ENCODE data around the gene FBN3.

FBN3 gene

DNA sequence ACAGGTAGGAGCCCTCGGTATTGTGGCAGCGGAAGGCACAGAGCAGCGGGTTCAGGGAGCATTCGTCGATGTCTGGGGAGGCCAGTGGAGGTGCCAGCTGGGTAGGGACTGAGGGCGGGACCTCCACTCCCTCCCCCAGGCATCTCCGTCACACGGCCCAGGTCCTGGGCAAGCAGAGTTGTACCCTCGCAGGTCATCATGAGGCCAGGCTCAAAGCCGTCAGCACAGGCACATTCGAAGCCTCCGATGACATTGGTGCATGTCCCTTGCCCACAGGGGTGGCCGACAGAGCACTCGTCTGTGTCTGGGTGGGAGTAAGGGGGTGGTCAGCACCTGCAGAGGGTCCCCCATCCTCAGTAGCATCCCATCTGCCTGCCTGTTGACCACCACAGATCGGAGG lies 61.5 kb downstream of the FBN3 start:
- DNase-seq: no peak

DNA sequence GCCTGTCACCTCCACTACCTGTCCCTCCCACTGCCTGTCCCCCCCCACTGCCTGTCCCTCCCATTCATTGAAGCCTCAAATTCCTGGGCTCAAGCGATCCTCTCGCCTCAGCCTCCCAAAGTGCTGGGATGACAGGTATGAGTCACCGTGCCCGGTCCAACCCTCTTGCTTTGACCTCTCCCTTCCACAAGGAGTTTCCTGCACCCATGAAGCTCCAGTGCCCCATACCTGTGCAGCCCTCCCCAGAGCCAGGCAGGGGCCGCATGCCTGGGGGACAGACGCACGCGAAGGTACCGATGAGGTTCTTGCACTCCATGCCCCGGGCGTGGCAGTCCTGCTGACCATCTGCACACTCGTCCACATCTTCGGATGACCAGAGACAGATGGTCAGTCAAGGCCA lies 62.5 kb downstream of the FBN3 start:
- no peak for DNase-seq

DNA sequence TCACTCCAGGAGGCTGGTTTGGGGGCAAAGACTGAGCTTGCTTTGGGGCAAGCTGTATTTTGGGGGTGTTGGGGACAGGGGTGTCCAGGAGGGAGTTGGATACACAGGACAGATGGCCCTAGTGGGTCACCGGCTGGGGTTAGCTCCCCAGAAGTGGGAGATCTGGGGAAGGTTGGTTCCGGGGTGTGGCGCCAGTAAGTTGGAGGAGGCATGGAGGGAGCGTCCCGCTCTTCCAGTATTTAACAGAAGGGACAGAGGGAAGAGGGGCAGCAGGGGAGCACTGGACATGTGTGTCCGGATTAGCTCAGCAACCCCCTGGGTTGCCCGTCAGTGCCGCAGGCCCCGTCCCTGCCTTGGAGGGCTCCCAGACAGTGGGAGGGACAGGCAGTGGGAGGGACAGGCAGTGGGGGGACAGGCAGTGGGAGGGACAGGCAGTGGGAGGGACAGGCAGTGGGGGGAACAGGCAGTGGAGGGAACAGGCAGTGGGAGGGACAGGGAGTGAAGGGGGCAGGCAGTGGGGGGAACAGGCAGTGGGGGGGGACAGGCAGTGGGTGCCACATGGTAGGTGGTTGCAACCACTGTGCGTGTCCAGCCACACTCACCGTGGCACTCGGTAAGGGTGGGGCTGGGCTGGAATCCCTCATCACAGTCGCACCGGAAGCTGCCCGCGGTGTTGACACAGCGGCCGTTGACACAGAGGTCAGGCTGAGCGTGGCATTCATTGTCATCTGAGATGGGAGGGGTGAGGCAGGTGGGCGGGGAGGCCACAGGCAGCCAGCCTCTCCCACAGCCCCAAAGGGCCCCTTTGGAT lies 63.6 kb downstream of the FBN3 start:
- DNase-seq: peak; percentile 8

DNA sequence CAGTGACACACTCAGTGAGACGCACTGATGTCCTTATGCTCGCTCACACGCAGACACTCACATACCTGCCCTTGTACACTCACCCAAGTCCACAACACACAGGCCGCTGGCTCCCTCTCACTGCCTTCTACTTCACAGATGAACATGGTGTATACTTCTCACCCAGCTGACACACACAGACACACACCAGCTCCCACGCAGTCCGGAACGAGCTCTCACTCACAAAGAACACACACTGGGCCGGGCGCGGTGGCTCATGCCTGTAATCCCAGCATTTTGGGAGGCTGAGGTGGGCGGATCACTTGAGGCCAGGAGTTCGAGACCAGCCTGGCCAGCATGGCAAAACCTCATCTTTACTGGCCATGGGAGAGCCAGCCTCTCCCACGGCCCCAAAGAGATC lies 65.2 kb downstream of the FBN3 start:
- no peak for DNase-seq

DNA sequence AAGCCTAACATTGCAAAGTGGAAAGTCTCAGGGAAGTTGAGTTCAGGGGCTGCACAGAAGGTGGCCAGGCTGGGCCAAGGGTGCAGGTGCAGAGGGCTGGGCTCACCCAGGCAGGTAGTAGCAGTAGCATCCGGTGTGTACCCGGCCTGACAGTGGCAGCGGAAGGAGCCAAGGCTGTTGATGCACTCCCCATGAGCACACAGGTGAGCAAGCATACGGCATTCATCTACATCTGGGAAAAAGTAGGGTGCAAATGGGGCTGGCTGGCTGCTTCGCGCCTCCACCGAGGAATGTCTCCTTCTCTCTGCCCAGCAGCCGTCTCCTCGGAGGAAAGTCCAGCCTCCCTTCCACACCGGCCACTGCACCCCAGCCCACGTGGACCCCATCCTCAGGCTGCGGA lies 66.3 kb downstream of the FBN3 start:
- no peak for DNase-seq

DNA sequence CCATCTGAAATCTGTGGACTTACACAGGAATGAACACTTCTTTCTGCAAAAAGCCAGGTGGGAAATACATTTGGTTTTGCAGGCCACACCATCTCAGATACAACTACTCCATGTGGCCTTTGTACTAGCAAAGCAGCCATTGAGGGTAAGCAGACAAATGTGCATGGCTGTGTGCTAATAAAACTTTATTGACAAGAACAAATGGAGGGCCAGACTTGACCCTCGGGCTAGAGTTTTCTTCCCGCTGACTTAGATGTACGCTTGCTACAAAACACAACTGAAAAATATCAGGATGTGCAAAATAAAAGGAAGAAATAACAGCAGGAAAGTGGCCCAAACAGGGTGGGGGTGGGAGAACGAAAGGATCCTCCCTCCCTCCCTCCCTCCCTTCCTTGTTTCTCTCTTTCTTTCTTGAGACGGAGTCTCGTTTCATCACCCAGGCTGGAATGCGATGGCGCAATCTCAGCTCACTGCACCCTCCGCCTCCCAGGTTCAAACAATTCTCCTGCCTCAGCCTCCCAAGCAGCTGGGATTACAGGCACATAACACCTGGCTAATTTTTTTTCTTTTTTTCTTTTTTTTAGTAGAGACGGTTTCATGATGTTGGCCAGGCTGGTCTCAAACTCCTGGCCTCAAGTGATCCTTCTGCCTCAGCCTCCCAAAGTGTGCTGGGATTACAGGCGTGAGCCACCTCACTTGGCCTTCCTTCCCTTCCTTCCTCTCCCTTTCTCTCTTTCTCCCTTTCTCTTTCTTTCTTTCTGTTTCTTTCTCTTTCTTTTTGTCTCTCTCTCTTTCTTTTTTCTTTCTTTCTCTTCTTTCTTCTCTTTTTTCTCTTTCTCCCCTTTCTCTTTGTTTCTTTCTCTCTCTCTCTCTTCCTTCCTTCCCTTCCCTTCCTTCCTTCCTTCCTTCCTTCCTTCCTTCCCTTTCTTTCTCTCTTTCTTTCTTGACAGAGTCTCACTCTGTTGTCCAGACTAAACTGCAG lies 67.5 kb downstream of the FBN3 start:
- DNase-seq: no peak

DNA sequence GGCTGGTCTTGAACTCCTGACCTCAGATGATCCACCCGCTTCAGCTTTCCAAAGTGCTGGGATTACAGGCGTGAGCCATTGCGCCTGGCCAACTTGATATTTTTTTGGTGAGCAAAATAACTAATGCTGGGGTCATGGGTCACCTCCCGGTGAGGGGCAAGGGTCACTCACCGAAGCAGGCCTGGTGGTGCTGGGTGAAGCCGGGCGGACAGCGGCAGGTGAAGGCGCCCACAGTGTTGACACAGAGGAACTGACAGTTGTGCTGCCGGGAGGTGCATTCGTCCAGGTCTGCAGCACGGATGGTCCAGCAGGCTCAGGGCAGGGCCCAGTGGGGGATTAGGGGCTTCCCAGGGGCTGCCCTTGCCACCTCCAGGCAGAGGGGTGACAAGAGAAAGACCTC lies 68.6 kb downstream of the FBN3 start:
- DNase-seq: no peak

DNA sequence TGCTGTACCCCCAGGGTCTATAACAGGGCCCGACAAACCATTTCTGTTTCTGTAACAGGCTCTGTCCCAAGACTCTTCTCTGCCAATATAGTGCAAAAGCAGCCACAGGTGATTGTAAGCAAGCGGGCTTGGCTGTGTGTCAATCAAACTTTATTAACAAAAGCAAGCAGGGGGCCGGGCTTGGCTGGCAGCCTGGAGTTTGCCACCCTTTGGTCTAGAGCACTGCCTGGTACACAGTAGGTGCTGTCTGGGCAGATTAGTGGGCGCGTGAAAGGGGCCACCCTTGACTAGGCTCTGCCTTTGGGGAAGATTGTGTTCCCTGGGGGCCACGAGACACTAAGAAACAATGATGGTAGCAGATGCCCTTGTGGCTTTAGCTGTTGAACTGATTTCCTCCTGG lies 69.4 kb downstream of the FBN3 start:
- no peak for DNase-seq

DNA sequence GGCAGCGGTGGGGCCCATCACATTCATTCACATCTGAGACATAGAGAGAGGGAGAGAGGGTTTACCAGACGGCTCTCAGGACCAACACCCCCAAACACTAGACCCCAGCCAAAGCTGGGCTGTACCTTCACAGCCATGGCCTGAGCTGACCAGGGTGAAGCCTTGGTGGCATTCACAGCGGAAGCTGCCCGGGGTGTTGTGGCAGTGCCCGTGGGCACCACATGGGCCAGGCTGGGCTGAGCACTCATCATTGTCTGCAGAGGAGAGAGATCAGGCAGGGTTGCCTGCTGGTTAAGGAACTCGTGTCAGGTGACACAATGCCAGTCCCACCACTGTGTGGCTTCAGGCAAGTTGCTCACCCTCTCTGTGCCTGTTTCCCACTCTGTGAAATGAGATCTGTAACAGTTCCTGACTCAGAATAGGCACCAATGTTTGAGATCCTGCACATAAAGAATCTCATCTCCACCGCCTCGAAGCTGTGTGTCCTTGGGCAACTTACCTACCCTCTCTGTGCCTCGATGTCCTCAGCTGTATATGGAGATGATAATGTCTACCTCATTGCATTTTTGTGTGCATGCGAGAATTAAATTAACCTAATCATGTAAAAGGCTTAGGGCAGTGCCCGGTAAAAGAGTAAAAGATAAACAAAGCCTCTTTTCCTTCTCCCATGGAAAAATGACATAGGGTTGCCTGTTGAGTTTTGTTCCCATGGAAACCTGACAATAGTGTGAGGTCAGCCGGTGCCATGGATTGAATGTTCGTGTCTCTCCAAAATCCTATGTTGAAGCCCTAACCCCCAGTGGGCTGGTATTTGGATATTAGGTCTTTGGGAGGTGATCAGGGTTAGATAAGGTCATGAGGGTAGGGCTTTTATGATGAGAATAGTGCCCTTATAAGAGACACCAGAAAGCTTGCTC lies 74.0 kb downstream of the FBN3 start:
- peak; percentile 33 for DNase-seq

DNA sequence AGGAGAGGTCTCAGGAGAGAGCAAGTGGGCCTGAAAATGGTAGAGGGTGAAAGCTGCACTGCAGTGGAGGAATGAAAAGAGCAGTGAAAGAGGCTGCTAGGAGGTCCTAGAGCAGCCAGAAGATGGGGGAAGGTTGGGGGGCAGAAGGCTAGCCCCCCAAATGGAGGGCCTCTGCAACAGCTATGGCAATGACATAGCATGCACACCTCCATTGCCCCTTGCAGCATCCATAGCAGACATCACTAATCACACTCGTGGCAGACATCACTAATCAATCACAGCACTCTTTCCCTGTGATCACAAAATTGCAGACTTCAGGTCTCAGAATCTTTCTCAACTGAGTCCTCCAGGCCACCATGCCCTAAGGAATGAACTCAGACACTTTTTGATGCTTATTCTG lies 74.9 kb downstream of the FBN3 start:
- no peak for DNase-seq

DNA sequence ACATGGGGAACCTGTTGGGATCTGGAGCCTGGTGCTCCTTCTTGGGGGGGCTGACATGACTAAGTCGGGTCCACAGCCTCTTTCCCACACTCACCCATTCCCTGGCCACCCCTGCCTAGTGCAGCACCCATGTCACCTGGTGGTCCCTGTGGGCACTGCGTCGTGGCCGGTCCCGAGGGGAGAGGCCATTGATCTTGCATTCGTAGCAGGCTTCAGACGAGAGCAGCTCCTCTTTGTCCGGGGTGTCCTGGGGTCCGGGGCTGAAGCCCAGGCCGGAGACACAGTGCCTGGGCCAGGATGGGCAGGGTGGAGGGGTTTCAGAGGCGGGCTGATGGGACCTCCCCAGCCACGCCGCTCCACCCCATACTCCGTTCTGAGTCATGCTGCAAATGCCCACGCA lies 77.5 kb downstream of the FBN3 start:
- DNase-seq: no peak

DNA sequence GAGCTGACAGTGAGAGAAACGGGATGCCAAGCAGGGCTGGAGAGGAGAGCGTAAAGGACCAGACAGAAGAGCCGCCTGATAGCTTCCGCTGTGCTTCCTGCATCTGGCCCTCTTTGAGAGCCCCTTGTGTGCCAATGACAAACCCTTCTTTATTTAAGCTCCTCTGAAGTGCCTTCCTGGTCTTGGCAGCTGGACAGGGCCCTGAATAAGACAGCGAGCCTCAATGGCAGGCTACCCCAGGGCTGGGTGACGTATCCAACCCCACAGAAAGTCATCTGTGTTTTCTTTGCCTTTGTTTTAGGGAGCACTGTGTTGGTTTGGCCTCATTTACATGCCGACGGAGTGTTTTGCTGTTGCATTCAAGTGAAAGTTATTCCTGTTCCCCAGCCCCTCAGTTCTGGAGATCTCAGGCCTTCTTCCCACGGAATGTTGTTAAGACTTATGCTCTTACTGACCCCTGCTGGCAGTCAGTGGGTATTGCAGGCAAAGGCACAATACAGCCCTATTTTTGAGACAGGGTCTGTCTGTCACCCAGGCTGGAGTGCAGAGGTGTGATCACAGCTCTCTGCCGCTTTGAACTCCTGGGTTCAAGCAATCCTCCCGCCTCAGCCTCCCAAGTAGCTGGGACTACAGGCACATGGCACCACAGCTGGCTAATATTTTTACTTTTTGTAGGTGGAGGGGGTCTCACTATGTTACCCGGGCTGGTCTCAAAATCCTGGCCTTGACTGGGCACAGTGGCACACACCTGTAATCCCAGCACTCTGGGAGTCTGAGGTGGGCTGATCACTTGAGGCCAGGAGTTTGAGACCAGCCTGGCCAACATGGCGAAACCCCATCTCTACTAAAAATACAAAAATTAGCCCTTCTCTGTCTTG lies 80.1 kb downstream of the FBN3 start:
- peak; percentile 74 for DNase-seq

DNA sequence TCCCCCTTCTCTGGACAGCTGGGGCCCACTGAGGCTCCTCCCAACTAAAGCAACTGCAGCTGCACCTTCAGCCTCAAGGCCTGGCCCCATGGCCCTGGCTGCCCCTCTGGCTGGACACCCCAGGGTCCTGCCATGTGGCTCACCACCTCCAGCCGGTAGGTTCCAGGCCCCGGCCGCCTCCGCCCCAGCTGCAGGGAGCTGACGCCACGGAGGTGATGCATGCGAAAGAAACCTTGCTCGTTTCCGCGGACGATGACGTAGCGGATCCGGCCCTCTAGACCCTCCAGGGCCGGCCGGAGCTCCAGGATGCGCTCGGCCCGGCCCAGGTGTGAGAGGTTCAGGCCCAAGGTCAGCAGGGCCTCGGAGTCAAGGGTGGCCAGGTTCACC lies 83.5 kb downstream of the FBN3 start:
- DNase-seq: no peak

DNA sequence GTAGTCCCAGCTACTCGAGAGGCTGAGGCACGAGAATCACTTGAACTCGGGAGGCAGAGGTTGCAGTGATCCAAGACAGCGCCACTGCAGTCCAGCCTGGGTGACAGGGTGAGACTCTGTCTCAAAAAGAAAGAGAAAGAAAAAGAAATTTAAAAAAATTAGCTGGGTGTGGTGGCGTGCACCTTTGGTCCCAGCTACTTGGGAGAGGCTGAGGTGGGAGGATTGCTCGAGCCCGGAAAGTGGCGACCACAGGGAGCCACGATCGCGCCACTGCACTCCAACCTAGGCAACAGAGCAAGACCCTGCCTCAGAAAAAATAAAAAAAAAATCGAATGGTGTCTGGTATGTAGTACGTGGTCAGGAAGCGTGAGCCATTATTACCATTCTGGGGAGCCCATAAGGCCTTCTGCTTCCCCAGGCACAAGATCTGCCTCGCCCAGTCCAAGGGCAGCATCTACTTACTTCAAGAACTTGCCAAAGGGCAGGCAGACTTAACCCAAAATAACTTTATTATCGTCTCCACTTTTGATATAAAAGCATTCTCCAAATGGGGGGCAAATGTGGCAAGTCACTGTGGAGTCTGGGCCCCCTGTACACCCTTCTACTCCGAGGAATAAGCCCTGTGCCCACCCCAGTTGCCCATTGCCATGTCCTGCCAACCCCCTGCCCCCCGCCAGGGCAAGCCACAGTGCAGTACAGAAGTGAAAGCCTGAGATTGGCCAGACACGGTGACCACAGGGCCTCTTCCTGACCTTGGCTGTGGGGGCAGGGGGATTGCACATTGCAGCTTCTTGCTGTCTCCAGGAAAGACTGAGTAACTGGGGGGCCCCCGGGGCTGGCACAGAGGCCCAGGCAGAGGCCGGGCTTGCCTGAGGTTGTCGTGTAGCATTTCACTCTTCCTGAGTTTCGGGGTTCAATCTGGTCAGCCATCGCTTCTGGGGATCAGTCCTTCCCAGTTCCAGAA lies 84.2 kb downstream of the FBN3 start:
- DNase-seq: no peak

DNA sequence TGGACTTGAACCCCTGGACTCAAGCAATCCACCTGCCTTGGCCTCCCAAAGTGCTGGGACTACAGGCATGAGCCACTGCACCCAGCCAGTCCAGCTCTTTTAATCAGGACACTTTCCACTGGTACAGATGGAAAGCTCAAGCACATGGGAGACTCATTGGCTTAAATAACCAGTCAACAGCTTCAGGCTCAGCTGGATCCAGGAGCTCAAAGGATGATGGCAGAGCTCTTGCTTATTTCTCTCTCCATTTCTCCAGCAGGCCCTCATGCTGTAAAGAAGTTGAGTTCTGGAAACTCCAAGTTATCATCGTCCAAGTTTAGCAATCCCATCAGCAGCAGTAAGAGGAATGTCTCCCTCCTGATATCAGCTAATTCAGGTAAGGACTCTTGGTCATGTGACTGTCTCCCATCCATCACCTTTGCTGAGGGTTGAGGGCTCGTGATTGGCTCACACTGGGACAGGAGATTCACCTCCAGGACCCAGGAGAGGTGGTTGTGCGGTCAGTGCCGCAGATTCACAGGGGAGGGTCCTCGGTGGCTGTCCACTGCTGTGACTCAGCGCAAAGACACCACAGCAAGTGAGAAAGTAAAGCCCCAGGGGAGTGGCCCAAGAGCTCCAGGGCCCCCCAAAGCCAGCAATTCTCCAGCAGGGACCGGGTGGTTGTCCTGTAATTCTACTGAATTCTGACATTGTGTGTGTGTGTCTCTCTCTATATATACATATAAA lies 91.7 kb downstream of the FBN3 start:
- DNase-seq: no peak

DNA sequence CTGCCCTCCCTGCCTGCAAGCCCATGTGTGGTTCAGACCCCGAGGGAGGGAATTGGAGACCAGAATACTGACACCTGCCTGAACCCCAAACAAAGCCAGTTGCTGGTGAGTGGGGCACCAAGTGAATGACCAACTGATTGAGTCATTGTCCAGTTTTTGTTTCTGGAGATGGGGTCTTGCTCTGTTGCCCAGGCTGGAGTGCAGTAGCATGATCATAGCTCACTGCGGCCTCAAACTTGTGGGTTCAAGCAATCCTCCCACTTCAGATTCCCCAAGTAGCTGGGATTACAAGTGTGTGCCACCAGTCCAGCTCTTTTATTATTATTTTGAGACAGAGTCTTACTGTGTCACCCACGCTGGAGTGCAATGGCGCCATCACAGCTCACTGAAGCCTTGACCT lies 92.9 kb downstream of the FBN3 start:
- DNase-seq: no peak

DNA sequence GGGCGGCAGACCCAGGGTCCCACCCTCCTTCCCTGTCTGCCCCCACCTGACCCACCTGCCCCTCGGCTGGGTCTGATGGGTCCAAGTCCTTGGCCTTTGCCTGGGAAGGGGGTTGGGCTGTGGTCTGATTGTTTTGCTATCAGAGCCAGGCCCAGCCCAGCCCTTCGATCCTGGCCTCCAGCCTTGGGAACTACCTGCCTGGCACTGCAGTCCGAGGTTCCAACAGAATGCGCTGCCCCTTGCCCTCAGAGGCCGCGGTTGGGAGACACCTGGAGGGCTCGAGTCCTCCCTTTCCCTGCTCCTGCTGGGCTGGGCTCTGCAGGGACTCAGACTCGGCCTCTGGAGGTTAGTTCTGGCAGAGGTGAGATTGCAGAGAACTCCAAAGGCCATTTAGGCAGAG lies 95.2 kb downstream of the FBN3 start:
- DNase-seq: no peak

DNA sequence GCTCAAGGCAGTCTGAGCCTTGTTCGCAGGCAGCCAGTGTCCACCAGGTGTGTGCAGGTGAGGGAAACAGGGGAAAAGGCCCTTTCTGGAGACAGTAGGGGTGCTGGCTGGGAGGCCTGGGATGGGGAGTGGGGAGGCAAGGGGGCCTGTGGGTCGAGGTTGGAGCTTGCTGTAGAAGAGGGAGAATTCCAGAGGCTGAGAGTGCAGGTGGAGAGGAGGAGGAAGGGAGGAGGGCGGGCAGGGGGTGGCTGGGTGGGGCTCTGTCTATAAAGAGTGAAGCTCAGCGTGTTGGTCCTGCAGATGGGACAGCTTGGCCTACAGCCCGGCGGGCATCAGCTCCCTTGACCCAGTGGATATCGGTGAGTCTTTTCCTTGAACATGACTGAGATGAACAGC lies 96.9 kb downstream of the FBN3 start, which contains the start of gene CCL25:
Gene CCL25, plus strand, starts transcription at position 297 of the 396 bp plus-strand sequence. CDS start 290 bp downstream, outside the sequence.
- no peak for DNase-seq

DNA sequence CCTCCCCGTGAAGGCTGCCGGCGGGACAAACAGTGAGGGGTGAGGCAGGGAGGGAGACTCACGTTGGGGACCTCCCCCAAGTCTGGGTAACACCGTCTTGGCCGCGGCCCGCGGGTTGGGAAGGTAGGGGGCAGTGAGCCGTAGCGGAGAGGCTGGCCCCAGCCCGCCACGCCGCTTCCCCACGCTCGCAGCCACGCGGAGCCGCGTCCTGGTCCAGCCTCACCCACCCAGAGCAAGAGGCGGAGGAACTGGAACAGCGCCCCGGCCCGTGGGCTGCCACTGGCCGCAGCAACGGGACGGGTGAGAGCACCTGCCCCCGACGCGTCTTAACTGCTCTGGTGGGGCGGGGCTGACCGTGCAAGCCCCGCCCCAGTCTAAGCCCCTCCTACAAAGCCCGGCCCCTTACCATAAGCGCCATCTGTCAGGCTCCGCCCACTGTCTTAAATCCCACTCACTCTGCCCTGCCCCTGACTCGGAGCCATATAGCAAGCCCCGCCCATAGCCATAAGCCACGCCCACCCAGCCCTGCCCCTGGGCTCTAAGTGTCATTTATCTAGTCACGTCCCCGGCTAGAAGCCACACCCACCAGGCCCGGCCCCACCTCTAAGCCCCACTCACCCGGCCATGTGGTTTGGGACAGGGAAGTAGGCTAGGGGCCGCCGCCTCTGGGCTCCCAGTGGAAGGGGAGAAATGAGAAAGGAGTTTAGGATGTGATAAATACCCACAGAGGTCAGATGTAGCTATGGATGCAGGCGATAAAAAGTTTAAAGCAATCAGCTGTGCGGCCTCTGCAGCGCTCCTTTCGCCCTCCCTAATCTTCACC lies 98.9 kb downstream of the FBN3 start:
- peak; percentile 99 for DNase-seq

Data from NCI-H82 (cell line).